Suprapubic skin (tissue), 4 donors: ENCODE measurements around the gene GSTM4. TPM values are rescaled to one million over a fixed set of nuclear protein-coding genes. Genes with fewer than 3 reads are reported as not detected.

Experiments used
- DNase-seq, 2 donors: peaks; one replicate each; pipeline ENCODE4 v3.0.0-alpha.2; 2019; ENCODE audit warnings: low spot score in 2 of 2
- H3K27ac ChIP-seq: fragments of 200-600 bp; sonication (generic); one replicate; pipeline ENCODE4 v1.5.1; 2019
- H3K27me3 ChIP-seq: fragments of 200-600 bp; sonication (generic); one replicate; pipeline ENCODE4 v1.5.1; 2019
- H3K36me3 ChIP-seq: fragments of 200-600 bp; sonication (generic); one replicate; pipeline ENCODE4 v1.5.1; 2019
- H3K4me1 ChIP-seq: fragments of 200-600 bp; sonication (generic); one replicate; pipeline ENCODE4 v1.5.1; 2019
- H3K4me3 ChIP-seq: fragments of 200-600 bp; sonication (generic); one replicate; pipeline ENCODE4 v1.5.1; 2019; ENCODE audit warnings: mild to moderate bottlenecking
- H3K9me3 ChIP-seq: fragments of 200-600 bp; sonication (generic); one replicate; pipeline ENCODE4 v1.5.1; 2019
- CTCF ChIP-seq, 2 donors: fragments of 200-600 bp in 1 of 2; fragments of 450-650 bp in 1 of 2; sonication (generic) in 1 of 2; IDR thresholded peaks; one replicate each; pipeline ENCODE4 v1.5.1; 2016 to 2019; ENCODE audit warnings: antibody characterized with exemption in 2 of 2, mild to moderate bottlenecking in 1 of 2, moderate library complexity in 1 of 2
- EP300 ChIP-seq: sonication (generic); formaldehyde crosslinking; IDR thresholded peaks from one replicate; pipeline ENCODE4 v1.6.1; 2017; ENCODE audit warnings: antibody characterized with exemption
- POLR2A ChIP-seq, 2 donors: fragments of 450-650 bp; IDR thresholded peaks; one replicate each; pipeline ENCODE4 v1.6.1; 2017; ENCODE audit warnings: antibody characterized with exemption in 2 of 2, mild to moderate bottlenecking in 2 of 2, moderate library complexity in 2 of 2
- POLR2AphosphoS5 ChIP-seq, 3 donors: sonication (generic); formaldehyde crosslinking; IDR thresholded peaks; one replicate each; pipeline ENCODE4 v1.6.1; 2017; ENCODE audit warnings: antibody characterized with exemption in 3 of 3
- WGBS: methylation state at CpG from one replicate; pipeline ENCODE4 v1.1.5; 2018; 5-methylcytosine and 5-hydroxymethylcytosine counted together
- total RNA-seq, 4 donors: library from RNA; depleted of rRNA; stranded (reverse); fragments of >200 nt; gene quantifications; one replicate each; pipeline ENCODE4 v1.1.0, GENCODE V29; 2016

The GSTM4 gene
- total RNA-seq, 4 donors from 2014 or later: 18.7 to 41.1 (median 32.3) TPM

- no peak for TF ChIP-seq POLR2AphosphoS5 (IDR thresholded peaks at IDR 0.05)
- TF ChIP-seq POLR2A (IDR thresholded peaks at IDR 0.05): no peak
- TF ChIP-seq CTCF (IDR thresholded peaks at IDR 0.05): no peak
- TF ChIP-seq EP300: no peak
- no peak overlapping the region for H3K4me3 ChIP-seq
- H3K27me3 ChIP-seq: no peaks in the 10 kb centered on the region
- no peak overlapping the region for H3K27ac ChIP-seq
- DNase-seq: no peak
- no peaks in the 10 kb centered on the region for H3K9me3 ChIP-seq
- no peaks in the 10 kb centered on the region for H3K4me1 ChIP-seq
- H3K36me3 ChIP-seq: no peaks in the 10 kb centered on the region
- 56% methylated on average over 4 of the region's 4 CpGs for WGBS
Measured at GRCh38 chr1:109649491-109649914, 6.4 kb upstream of the GSTM4 start.

GRCh38 chr1:109650609-109651008 is 5.3 kb upstream of the GSTM4 start:
- no peaks in the 10 kb centered on the region for H3K9me3 ChIP-seq
- H3K27me3 ChIP-seq: no peaks in the 10 kb centered on the region
- peaks cover 9% of the 10 kb centered on the region for H3K4me1 ChIP-seq
- TF ChIP-seq POLR2AphosphoS5 (IDR thresholded peaks at IDR 0.05) (no peak), EP300 (no peak), CTCF (IDR thresholded peaks at IDR 0.05) (no peak), POLR2A (IDR thresholded peaks at IDR 0.05) (no peak)
- H3K4me3 ChIP-seq: no peak overlapping the region
- DNase-seq: no peak
- 89% methylated on average over 3 of the region's 3 CpGs for WGBS
- no peaks in the 10 kb centered on the region for H3K36me3 ChIP-seq
- H3K27ac ChIP-seq: no peak overlapping the region

- Histone ChIP-seq H3K27ac (no peak overlapping the region), H3K36me3 (no peaks in the 10 kb centered on the region), H3K27me3 (no peaks in the 10 kb centered on the region), H3K4me1 (peaks cover 17% of the 10 kb centered on the region), H3K4me3 (no peak overlapping the region), H3K9me3 (no peaks in the 10 kb centered on the region)
- no peak for TF ChIP-seq EP300
- TF ChIP-seq CTCF (IDR thresholded peaks at IDR 0.05): no peak
- TF ChIP-seq POLR2A (IDR thresholded peaks at IDR 0.05): no peak
- 72% methylated on average over 2 of the region's 2 CpGs for WGBS
- DNase-seq: no peak
Measured at GRCh38 chr1:109652402-109652801, 3.5 kb upstream of the GSTM4 start.

- TF ChIP-seq EP300: no peak
- no peak for TF ChIP-seq POLR2A (IDR thresholded peaks at IDR 0.05)
- no peak for DNase-seq
- 66% methylated on average over 2 of the region's 2 CpGs for WGBS
Measured at GRCh38 chr1:109653306-109653705, 2.6 kb upstream of the GSTM4 start.

GRCh38 chr1:109654519-109654918 is 1.4 kb upstream of the GSTM4 start:
- no peaks in the 10 kb centered on the region for H3K9me3 ChIP-seq
- H3K27ac ChIP-seq: no peak overlapping the region
- H3K4me1 ChIP-seq: peaks cover 17% of the 10 kb centered on the region
- 88% methylated on average over 12 of the region's 12 CpGs for WGBS
- H3K36me3 ChIP-seq: no peaks in the 10 kb centered on the region
- no peak overlapping the region for H3K4me3 ChIP-seq
- TF ChIP-seq POLR2A (IDR thresholded peaks at IDR 0.05) (no peak), EP300 (no peak), CTCF (IDR thresholded peaks at IDR 0.05) (no peak), POLR2AphosphoS5 (IDR thresholded peaks at IDR 0.05) (no peak)
- no peaks in the 10 kb centered on the region for H3K27me3 ChIP-seq
- DNase-seq: no peak

More at GRCh38 chr1:109653306-109653705, 2.6 kb upstream of the GSTM4 start:
- H3K36me3 ChIP-seq: no peaks in the 10 kb centered on the region
- peaks cover 17% of the 10 kb centered on the region for H3K4me1 ChIP-seq
- H3K27ac ChIP-seq: no peak overlapping the region
- H3K4me3 ChIP-seq: no peak overlapping the region
- H3K9me3 ChIP-seq: no peaks in the 10 kb centered on the region
- H3K27me3 ChIP-seq: no peaks in the 10 kb centered on the region

GRCh38 chr1:109657395-109657794 is 1.5 kb downstream of the GSTM4 start:
- no peak for DNase-seq
- Histone ChIP-seq H3K36me3 (peaks cover 9% of the 10 kb centered on the region), H3K4me1 (peaks cover 17% of the 10 kb centered on the region), H3K27ac (no peak overlapping the region), H3K9me3 (no peaks in the 10 kb centered on the region), H3K4me3 (no peak overlapping the region), H3K27me3 (no peaks in the 10 kb centered on the region)
- 81% methylated on average over 3 of the region's 4 CpGs for WGBS
- no peak for TF ChIP-seq POLR2A (IDR thresholded peaks at IDR 0.05)
- TF ChIP-seq CTCF (IDR thresholded peaks at IDR 0.05): no peak
- no peak for TF ChIP-seq POLR2AphosphoS5 (IDR thresholded peaks at IDR 0.05)
- TF ChIP-seq EP300: no peak
